GM12873 (cell line): Measurements from ENCODE around the gene MACROD1.

Experiments used
- TF ChIP-seq, protein P1 (sequence below): IDR thresholded peaks from 2 replicates; pipeline ENCODE4 v1.5.1; 2012; ENCODE audit warnings: low read depth, mild to moderate bottlenecking, moderate library complexity, low read length, control low read depth; ENCODE audit not compliant: insufficient read depth; ENCODE audit errors: missing control alignments

The MACROD1 gene

DNA sequence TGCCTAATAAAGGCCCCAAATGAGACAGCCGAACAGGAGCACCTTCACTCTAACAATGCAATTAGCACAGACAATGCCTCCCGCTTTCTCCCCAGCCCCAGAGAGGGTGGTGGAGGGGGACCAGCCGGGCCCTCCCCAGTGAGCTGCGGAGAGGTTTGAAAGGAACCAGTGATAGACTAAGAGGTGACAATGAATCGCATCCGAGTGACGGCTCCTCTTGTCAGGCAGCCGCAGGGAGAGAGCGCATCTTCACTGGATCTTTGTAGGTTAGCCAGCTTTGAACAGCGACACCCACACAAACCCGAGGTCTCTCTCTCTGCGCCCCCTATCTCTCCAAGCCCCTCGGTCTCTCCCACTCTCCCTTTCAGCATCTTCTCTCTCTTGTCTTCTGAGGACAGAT, 102.1 kb downstream of the MACROD1 start:
- TF ChIP-seq, protein P1, sequence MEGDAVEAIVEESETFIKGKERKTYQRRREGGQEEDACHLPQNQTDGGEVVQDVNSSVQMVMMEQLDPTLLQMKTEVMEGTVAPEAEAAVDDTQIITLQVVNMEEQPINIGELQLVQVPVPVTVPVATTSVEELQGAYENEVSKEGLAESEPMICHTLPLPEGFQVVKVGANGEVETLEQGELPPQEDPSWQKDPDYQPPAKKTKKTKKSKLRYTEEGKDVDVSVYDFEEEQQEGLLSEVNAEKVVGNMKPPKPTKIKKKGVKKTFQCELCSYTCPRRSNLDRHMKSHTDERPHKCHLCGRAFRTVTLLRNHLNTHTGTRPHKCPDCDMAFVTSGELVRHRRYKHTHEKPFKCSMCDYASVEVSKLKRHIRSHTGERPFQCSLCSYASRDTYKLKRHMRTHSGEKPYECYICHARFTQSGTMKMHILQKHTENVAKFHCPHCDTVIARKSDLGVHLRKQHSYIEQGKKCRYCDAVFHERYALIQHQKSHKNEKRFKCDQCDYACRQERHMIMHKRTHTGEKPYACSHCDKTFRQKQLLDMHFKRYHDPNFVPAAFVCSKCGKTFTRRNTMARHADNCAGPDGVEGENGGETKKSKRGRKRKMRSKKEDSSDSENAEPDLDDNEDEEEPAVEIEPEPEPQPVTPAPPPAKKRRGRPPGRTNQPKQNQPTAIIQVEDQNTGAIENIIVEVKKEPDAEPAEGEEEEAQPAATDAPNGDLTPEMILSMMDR = no peak

DNA sequence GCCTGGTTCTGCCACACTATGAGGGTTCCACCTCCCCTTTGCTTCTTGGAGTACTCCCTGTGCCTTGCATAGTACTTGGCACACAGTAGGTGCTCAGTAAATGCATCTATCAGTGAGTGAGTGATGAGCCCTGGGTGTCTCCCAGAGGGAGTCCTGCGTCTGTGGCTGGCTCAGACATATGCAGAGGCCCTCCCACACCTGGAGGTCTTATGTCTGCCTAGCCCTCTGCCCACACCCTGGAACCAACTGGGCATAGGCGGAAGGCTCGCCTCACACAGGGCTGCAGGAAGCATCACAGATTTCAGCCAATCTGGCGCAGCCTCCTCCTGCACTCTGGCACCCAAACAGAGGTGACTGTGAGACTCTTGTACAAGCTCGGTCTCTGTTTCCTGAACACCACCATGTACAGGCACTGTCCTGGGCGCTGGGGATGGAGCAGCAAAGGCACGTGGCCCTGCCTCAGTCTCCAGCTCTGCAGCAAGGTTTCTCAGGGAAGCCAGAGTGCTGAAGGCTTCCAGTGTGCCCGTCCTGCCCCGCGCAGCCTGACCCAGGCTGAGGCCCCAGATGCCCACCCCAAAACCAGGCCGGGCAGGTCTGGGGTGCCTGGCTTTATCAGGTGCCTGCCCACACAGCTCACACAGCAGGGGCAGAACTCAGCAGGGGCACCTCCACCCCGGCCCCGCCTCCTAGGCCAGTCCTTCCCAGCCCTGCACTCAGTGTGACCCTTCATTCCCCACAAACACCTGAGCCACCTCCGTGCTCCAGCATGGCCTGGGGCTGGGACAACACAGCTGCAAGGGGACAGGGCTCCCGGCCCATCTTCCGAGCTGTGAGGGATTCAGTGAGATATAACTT, 103.5 kb downstream of the MACROD1 start:
- TF ChIP-seq, protein P1 = no peak

DNA sequence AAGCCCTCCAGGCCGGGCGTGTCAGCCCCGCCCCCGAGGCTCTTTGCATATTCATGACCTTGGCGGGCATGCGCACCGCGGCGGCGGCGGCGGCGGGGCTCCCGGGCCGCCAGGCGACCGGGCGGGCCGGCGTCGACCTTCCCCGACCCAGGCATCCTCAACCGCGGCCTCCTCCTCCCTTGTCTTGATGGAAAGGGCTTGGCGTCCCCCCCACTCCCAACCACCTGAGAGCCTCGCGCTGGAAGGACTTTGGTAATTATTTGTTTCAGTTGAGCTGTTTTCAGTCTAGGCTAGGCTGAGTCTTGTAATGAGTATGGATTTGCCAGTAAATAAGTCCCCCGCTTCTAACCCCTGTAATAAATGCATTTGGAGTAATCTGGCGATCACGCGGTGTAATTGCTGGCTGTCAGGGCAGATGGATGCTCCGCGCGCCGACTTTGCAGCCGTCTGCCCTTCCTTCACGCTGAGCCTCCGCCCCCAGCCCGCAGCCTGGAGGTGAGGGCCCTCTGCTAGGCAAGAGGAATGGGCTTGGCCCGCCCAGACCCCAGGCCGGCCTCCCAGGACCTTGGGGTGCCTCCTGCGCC, 105.0 kb downstream of the MACROD1 start:
- TF ChIP-seq, protein P1 = no peak

DNA sequence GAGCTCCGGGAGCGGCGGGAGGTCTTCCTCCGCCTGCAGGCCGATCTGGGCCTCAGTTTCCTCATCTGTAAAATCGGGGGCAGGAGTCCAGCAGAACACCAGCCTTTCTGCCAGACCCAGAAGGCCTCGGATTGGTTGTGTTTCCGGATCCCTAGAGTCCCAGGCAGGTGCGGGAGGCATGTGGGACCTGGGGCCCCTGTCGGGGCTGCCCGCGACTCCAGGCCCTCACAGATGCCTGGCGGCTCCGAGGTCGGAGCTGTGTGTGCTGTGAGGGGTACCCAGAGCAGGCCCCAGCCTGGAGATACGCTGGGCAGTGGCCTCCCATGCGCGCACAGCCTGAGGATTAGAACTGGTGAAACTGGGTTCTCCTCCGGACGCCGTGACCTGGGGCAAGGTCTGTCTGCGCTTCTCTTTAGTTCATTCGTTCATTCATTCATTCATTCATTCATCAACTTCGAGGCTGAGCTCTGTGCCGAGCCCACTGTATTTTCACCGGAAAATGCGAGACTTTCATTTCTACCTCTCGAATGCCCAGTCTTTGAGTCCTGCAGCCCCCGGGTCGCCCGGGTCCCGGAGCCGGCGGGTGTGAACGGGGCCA, 105.6 kb downstream of the MACROD1 start:
- TF ChIP-seq, protein P1 = no peak

DNA sequence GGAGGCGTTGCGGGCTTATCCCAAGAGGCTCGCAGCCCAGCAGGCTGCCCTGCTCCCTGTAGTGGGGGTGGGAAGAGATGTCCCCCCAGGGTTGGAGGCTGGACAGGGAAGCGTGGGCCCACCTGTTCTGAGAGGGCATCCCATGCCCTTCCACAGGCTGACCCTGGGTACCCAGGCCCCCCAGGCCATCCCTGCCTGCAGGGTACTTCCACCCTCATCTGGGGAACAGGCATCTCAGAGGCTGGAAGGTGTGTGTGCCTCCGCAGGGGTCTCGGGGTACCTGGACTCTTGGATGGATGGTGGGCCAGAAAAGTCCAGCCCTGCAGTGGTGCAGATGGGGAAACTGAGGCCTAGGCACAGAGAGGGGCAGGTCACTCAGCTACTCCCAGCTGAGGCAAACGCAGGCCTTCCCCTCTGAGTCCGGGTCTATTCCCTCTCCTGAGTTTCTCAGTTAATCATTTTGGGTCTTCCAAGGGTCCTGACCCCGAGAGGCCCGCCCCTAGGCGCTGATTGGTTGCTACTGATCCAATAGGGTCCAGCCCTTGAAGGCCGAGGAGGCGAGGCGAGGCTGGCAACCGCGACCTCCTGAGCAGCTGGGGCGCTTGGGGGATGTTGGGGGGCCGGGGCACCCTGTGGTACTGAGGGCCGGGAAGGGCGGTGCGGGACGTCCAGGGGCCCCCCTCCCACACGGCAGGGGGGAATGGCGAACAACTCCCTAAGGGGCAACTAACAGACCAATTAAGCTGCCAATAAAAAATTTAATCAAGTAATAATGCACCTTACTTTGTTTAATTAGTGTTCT, 106.4 kb downstream of the MACROD1 start:
- TF ChIP-seq, protein P1 = no peak

DNA sequence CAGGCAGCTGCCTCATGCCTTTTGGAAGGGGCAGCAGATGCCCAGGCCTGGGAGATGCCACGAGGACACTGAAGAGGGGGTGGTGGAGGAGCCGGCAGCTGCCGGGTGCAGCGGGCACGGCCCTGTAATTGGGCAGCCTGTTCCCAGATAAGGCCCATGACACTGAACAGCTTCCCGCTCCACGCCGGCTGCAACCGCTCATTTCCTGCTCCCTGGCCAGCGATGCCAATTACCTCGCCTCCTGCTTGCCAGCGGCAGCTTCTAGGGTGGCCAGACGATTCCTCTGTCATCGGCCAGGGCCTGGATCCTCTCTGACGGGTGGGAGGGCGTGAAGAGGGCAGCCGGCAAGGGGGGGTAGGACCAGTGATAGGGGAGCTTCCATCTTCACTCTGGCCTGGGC, 107.4 kb downstream of the MACROD1 start:
- TF ChIP-seq, protein P1 = no peak
